GM12874 (cell line): ENCODE measurements around the gene ZBED4.

Source experiments
- CTCF ChIP-seq: IDR thresholded peaks from 2 replicates; pipeline ENCODE4 v1.5.1; 2011; ENCODE audit warnings: low read depth, mild to moderate bottlenecking, control low read depth, low read length, moderate library complexity; ENCODE audit not compliant: insufficient read depth

Gene ZBED4

GRCh38 chr22:49936973-49937757, 83.5 kb downstream of the ZBED4 start:
- TF ChIP-seq CTCF: no peak

DNA sequence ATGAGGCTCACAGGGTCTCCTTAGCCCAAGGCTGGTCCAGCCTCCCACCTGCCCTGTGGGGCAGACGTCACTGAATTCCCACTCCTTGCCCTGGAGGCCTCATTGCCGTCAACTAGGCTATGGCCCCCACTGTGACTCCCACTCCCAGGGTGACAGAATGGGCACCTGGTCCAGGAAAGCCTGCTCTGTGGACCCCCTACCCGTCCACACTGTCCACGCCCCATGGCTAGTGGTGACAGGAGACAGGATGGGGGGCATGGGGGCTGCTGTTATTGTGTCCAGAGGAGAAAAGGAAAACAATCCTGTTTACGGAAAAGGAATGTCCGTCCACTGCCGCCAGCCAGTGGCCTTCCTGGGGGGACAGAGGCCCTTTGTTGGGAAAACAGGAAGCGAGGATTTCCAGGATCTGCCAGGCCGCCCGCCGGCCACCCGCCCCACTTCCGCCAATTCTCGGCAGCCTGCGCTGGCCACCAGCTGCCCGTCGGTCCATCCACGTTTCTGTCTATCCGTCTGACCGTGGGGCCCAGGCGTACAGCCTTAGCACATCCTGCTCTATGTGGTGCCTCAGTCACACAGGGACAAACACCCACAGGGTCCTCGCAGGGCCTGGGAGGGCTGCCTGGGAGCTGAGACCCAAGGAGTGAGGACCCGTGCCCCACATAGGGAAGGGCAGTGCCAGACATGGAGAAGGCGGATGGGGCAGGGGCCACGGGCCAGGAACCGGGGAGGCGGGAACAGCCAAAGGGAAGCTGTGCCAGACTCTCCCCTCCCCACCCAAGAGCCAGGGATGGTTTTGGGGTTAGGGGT, 84.3 kb downstream of the ZBED4 start:
- TF ChIP-seq CTCF: no peak

- no peak for TF ChIP-seq CTCF
Measured at GRCh38 chr22:49938565-49939136, 85.0 kb downstream of the ZBED4 start.
